ENCODE data around the gene C13orf46.
A peak's percentile ranks its signal among the peaks of the same experiment; 100 is the strongest.

Gene C13orf46

DNA sequence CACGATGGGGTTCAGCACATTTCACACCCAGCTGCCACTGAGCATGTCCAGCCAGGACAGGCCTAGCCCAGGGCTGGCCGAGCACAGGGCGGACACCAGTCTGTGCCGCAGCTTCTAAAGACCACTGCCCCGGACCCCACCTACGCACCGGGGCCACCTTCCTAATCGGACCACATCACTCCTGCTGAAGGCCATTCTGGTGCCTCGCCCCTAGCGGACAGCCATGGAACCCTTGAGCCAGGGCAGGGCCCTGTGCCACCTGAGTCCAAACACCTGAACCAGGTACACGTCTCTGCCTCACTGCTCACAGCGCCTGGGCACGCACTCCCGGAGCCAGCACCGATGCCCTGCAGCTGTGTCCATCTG lies 8.4 kb upstream of the C13orf46 start:
- DNase-seq (ENCODE audit: insufficient read length) (no peak), FAIRE-seq (no peak)
- TF ChIP-seq TAF1 (IDR thresholded peaks at IDR 0.05; ENCODE audit: borderline replicate concordance, low read depth, low read length), result no peak
- TF ChIP-seq POLR2A (IDR thresholded peaks at IDR 0.05; ENCODE audit: low read depth, low read length), result no peak
- no peak for TF ChIP-seq POLR2AphosphoS5 (IDR thresholded peaks at IDR 0.05; ENCODE audit: low read depth, low read length)

DNA sequence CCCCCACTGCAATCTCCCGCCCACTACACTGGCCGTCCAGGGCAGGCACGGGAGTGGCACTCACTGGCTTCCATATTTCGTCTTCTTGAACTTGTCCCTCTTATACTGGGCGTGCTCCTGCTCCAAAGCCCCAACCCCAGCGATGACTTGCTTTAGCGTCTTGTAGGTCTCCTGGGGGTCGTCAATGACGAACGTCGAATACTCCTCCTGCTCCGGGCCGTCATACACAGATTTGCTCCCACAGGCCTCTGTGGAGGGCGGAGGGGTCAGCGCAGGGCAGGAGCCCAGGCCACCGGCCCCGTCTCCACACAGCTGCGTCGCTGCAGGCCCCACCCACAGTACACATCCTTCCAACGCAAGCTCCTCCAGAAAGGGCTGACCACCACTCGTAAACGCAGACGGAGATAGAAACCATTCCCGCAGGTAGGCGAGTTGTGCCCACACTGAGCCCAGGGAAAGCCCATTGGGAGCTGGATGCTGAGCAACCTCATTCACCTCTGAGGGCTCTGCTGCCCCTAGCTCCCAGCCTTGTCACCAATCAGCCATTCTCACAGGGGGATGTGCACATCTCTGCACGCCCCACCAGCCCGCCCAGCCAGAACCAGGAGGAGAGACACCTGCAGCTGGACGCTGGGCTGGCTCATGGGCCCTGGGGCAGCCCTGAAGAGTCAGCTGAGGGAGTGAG lies 7.9 kb upstream of the C13orf46 start:
- TF ChIP-seq TAF1 (IDR thresholded peaks at IDR 0.05; ENCODE audit: borderline replicate concordance, low read depth, low read length), result no peak
- no peak for TF ChIP-seq POLR2AphosphoS5 (IDR thresholded peaks at IDR 0.05; ENCODE audit: low read depth, low read length)
- no peak for TF ChIP-seq POLR2A (IDR thresholded peaks at IDR 0.05; ENCODE audit: low read depth, low read length)
- no peak for FAIRE-seq

DNA sequence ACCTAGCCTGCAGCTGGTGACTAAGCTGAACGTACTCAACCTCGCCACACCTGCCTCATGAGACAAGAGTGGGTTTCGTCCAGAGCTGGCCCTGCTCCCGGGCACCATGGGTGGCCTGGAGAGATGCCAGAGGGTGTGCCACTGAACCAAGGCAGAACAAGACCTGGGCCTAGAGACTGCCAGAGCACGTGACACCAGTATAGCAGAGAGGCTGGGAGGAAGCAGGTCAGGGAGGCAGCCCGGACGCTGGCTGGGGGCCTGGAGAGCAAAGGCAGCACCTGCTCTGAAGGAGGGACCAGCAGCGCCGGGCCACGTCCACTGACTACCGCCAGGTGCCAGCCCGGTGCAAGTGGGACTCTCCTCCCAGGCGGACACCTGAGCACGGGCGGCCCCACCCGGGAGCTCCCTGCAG lies 7.3 kb upstream of the C13orf46 start:
- FAIRE-seq (no peak), DNase-seq (ENCODE audit: insufficient read length) (no peak)
- no peak for TF ChIP-seq TAF1 (IDR thresholded peaks at IDR 0.05; ENCODE audit: borderline replicate concordance, low read depth, low read length)
- TF ChIP-seq POLR2AphosphoS5 (IDR thresholded peaks at IDR 0.05; ENCODE audit: low read depth, low read length), result no peak
- TF ChIP-seq POLR2A (IDR thresholded peaks at IDR 0.05; ENCODE audit: low read depth, low read length), result no peak

More for the DNA sequence above, 7.9 kb upstream of the C13orf46 start:
- DNase-seq (ENCODE audit: insufficient read length), result no peak

DNA sequence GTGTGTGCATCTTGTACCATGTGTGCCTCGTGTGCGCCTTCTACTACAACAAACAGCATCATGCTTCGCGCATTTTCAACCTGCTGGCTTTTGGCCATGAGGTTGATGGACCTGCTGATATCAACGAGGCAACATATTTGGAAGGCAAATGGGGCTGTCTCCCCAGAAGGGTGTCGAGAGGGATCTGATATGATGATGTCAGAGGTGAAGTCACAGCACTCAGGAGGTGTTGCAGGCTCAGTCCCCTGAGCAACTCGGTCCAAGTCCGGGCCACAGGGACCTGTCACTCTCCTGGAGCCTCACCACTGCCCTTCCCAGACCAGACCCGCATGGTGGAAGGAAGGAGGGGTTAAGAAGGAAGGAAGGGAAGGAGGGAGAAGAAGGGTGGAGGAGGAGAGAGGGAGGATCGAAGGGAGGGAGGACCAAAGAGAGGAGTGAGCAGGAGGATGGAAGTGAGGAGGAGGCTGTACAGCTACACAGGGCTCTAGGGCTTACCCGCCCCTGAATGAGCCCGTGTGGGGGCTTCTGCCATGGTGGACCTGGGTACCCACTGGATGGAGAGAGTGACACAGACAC lies 6.7 kb upstream of the C13orf46 start:
- DNase-seq (ENCODE audit: insufficient read length) (no peak), FAIRE-seq (no peak)
- no peak for TF ChIP-seq POLR2AphosphoS5 (IDR thresholded peaks at IDR 0.05; ENCODE audit: low read depth, low read length)
- no peak for TF ChIP-seq POLR2A (IDR thresholded peaks at IDR 0.05; ENCODE audit: low read depth, low read length)
- no peak for TF ChIP-seq TAF1 (IDR thresholded peaks at IDR 0.05; ENCODE audit: borderline replicate concordance, low read depth, low read length)

GRCh38 chr13:113979791-113980471 lies 6.1 kb upstream of the C13orf46 start:
- TF ChIP-seq POLR2A (IDR thresholded peaks at IDR 0.05; ENCODE audit: low read depth, low read length), result no peak
- TF ChIP-seq POLR2AphosphoS5 (IDR thresholded peaks at IDR 0.05; ENCODE audit: low read depth, low read length), result peak; percentile 54; the same call in 1 of the 2 replicates
- DNase-seq (ENCODE audit: insufficient read length) (no peak), FAIRE-seq (no peak)

DNA sequence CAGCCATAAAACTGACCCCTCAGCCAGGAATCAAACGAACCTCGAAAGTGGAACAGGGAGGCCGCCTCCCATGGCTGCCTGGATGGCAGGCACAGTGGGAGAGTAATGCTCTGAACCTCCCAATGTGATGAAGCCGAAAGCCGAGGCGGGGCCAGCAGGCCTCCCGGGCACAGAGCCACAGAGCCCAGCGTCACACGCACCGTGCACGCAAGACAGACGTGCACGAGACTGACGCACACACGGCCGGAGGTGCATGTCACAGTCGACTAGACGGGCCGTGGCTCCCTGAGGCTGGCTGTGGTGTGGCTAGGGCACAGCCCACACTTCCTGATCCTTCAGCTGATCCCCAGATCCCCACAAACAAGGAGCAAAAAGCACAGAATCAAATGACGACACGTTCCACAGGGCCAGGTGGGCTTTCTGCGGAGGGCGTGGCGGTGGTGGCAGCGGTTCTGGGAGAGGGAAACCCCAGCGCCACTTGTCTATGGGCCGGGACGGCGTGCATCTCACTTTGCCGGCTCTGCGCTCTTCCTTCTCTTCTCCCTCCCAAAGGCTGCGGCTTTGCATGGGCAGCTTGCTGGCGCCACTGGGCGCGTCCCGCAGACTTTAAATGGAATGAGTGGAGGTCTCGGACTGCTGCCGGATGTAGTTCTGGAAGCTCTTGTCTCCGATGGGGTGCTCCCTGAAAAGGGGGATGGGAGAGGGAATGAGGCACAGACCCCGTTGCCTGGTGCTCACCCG lies 5.0 kb upstream of the C13orf46 start:
- TF ChIP-seq POLR2A (IDR thresholded peaks at IDR 0.05; ENCODE audit: low read depth, low read length), result no peak
- no peak for TF ChIP-seq POLR2AphosphoS5 (IDR thresholded peaks at IDR 0.05; ENCODE audit: low read depth, low read length)
- no peak for TF ChIP-seq TAF1 (IDR thresholded peaks at IDR 0.05; ENCODE audit: borderline replicate concordance, low read depth, low read length)
- no peak for FAIRE-seq
- DNase-seq (ENCODE audit: insufficient read length), result no peak

DNA sequence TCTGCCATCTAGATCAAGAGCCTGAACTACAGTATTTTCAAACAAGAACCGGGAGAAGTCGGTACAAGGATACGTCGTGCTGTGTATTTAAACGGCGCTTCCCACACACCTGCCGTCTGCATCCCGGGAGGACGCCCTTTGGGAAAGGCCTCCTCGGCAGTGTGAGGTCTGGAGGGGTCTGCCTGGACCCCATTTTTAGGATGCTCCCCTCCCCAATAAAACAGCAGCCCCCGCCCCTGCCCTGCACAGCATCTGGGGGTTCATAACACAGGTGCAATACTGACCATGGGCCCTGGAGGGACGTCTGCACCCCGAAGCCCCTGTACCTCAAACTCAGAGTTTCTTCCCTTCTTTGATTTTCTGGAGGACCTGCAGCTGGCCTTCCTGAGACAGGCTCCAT lies 4.1 kb upstream of the C13orf46 start:
- TF ChIP-seq POLR2AphosphoS5 (IDR thresholded peaks at IDR 0.05; ENCODE audit: low read depth, low read length), result no peak
- TF ChIP-seq TAF1 (IDR thresholded peaks at IDR 0.05; ENCODE audit: borderline replicate concordance, low read depth, low read length), result no peak
- TF ChIP-seq POLR2A (IDR thresholded peaks at IDR 0.05; ENCODE audit: low read depth, low read length), result no peak
- no peak for FAIRE-seq
- DNase-seq (ENCODE audit: insufficient read length), result no peak

DNA sequence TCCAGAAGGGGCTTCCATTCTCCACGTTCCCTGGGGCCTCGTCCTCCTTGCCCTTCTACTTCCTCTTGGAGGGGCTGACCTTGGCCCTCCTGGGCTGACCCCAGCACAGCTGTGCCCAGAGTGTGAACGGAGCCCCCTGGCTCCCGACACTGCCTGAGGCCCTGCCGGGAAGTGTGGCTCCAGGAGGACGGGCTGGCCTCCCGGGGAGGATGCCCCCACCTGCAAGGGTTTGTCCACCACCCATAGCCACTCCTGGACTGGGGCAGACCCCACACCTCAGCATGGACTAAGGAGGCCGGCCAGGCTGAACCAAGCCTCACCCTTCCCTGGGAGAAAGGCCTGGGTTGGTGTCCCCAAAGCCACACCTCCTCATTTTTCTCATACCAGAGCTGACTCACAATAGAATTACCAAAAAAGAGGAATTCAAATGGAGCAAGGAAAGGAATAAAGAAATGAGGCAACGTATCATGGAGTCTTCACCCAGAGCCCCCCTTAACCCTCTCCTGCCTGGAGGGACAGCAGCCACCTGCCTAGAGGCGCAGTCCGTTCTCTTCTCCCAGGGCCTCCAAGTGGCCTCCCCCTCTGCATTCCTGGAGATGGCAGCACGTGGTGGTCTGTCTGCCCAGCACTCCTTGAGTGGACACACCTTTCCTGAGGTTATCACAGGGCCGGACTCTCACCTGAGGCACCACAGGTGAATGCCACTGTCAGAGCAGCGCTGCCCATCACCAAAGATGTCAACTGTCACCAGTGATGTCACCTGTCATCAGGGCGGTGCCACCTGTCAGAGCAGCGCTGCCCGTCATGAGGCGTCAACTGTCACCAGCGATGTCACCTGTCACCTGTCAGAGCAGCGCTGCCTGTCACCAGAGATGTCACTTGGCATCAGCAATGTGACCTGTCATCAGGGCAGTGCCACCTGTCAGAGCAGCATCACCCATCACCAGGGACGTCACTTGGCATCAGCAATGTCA lies 3.1 kb upstream of the C13orf46 start:
- DNase-seq (ENCODE audit: insufficient read length), result no peak
- no peak for FAIRE-seq
- TF ChIP-seq POLR2AphosphoS5 (IDR thresholded peaks at IDR 0.05; ENCODE audit: low read depth, low read length) (no peak), POLR2A (IDR thresholded peaks at IDR 0.05; ENCODE audit: low read depth, low read length) (no peak), TAF1 (IDR thresholded peaks at IDR 0.05; ENCODE audit: borderline replicate concordance, low read depth, low read length) (no peak)

DNA sequence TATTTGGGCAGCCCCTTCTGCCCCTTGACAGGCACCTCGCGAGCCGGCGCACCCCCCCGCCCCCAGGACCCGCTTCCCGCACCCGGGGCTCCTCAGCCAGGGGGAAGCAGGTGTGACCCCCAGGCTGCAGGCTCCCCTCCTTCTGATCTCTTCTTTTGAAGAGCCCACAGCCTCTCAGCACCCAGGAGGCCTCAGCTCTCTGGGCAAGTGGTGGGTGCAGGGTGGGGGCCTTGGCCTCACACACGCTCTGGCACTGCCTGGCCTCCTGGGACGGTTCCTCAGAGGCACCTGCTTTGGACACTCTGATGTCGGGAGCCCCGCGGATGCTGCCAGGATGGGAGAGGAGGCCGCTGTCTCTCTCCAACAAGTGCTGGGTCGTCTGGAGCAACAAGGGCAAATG lies 1.5 kb upstream of the C13orf46 start:
- FAIRE-seq (no peak), DNase-seq (ENCODE audit: insufficient read length) (no peak)
- TF ChIP-seq POLR2AphosphoS5 (IDR thresholded peaks at IDR 0.05; ENCODE audit: low read depth, low read length) (no peak), POLR2A (IDR thresholded peaks at IDR 0.05; ENCODE audit: low read depth, low read length) (no peak), TAF1 (IDR thresholded peaks at IDR 0.05; ENCODE audit: borderline replicate concordance, low read depth, low read length) (no peak)

All from GM12892 (cell line).